IPS DF 4.7 (cell line): ENCODE data around the gene CCDC88C.

Experiments used
- DNase-seq: peaks from one replicate; pipeline ENCODE4 v3.0.0-alpha.2; 2013; ENCODE audit warnings: low spot score; ENCODE audit errors: extremely low read depth

The CCDC88C gene

DNA sequence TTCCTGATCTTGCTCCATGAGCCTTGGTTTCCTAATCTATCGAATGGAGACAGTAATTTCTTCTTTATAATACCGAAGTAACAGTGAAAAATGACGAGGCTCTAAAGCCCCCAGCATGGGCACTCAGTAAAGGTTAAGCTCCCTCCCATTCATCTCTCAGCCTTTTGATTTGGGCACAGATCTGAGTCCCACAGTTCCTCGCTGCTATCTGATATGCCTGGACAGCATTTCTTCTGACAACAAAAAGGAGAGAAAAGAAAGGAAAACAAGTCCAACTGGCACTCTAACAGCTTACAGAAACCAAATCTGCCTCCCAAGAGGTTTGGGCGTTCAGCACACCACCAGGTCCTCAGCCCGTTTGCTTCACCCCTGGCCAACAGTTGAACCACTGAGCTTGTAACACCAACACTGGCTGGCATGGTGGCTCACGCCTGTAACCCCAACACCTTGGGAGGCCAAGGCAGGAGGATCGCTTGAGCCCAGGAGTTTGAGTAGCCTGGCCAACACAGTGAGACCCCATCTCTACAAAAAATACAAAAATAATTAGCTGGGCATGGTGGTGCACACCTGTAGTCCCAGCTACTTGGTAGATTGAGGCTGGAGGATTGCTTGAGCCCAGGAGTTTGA lies 19.5 kb downstream of the CCDC88C start:
- DNase-seq = no peak

DNA sequence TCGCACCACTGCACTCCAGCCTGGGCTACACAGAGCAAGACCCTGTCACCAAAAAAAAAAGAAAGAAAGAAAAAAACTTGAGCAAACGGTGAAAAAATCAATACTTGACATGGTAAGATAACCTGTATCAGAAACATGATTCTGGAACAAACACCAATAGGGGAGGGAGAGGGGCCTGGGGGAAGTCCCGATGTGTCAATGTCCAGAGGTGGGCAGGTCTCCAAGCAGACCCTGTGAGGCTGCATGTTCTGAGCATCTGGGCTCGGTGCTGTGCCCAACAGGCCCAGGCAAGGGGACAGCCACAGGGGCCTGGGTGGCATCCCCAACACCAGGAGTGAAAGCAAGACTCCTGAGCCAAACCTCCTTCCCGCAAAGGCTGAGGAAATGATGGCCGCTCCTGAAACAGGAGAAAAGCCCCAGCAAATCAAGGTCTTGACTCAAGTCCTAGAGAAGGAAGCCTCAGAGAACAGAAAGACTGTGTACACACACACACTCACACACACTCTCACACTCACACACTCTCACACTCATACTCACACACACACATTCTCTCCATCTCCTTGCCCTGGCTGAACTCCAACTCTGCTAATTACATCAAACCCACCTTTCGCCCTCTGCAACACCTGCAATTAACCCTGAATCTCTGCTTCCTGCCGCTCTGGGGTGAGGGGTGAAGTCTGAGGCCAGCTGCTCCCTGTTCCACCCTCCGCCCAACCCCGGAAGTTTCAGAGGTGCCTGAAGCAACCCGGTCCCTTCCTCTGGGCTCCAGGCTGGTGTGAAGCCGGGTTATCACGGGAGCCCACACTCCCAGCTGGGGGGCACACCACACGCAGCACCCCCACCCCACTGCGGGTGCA lies 20.4 kb downstream of the CCDC88C start:
- no peak for DNase-seq

DNA sequence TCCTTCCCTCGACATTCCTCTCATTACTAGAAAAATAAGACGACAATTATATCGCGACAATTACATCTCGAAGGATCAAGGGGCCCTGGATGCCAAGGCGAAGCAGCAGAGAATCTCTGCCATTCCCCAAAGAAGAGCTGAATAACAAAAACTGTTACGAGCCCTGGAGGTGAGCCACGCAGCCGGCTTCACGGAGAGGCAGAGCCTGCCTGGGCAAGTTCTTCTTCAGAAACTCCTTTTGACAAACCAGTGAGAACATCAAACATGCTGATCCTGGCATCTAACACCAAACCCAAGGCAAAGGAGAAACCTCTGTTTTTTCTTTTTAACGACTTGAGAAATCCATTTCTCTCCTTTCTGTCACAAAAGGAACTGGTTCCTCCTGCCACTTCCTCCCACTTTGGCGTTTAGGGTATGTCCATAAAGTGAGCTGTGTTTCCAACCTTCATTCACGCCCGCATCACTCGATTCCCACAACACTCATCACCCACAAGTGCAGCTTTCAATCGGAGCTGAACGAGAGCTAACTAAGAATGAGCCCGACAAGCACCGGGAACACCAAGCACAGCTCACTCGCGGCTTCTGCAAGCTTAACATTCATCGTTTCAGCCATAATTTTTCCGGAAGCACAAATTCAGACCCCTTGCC lies 21.5 kb downstream of the CCDC88C start:
- no peak for DNase-seq

DNA sequence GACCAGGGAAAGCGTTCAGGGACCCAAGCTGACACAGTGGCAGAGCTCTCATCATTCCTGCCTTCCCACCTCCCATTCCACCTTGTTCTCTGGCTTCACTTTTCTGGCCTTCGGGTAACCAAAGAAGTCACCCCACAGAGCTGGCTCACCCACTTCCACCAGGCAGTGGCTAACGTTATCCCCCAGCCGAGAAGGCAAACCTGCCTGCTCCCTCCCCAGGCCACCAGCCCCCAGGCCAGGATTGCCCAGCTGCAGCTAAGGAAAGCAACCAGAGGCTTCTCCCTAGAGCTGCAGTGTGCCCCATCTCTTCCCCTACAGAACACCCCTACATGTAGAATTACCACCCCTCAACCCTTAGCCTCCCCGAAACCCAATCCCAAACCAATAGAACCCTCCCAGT lies 22.2 kb downstream of the CCDC88C start:
- no peak for DNase-seq

DNA sequence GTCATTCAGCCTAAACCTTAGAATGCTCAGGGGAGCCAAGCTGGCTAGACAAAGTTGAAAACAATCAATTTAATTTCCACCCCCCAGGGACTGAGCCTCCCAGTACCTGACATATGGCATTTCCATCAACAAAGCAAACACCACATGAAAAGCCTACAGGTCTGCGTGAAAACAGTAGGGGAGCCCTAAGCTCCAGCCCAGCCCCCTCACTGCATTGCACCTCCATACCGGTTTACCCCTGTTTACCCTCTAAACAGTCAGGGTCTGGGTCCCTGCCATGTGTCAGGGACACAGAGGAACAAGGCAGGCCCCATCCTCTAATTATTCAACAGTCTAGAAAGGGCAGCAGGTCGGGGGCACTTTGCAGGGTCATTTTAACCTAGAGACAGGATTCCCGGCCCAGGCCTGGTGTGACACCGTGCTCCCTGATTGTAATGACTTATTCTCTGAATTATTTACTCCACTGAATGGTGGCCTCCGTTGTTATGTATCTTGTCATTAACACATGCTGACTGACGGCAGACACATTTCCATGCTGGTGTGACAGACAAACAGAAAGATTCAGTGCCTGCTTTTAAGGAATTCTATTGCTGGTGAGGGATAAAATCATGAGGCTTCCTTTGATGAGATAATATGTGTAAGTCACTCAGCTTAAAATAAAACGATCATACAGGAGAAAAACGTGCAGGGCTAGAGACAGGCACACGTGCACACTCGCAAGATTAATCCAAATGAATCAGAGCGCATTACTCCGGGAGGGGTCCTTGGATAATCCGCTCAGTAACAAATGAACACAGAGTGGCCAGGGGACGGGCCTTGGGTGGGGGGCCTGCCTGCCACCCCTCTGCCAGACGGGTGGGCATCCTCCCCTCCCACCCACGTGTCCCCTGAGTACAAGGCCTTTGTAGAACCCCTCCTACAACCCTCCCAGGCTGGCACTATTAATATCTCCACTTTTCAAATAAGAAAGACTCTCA lies 23.2 kb downstream of the CCDC88C start:
- DNase-seq = no peak

DNA sequence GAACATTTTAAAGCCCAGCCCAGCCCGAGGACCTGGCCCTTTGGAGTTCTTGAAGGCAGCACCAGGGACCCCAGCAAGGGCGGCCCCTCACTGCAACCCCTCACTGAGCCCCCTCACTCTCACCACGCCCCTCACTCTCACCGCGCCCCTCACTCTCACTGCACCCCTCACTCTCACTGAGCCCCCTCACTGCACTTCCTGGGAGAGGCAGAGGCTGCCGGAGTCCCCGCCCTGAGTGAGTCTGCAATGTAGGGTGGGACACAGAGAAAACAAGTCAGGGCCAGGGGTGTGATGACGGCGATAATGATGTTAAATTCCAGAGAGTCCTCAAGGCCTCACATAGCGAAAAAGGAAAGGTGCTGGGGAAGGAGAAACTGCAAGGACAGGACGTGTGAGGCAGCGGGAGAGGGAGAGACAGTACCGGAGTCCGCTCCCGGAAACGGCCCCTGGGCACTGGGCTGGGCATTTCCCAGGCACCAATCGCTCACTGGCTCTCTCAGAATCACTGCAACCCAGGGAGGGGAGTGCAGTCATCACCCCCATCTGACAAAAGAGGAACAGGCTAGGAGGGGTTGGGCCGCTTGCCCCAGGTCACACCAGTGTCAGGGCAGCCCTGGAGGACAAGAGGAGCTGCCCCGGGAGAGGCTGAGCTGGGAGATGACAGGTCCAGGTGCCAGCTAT lies 24.9 kb downstream of the CCDC88C start:
- DNase-seq = no peak

DNA sequence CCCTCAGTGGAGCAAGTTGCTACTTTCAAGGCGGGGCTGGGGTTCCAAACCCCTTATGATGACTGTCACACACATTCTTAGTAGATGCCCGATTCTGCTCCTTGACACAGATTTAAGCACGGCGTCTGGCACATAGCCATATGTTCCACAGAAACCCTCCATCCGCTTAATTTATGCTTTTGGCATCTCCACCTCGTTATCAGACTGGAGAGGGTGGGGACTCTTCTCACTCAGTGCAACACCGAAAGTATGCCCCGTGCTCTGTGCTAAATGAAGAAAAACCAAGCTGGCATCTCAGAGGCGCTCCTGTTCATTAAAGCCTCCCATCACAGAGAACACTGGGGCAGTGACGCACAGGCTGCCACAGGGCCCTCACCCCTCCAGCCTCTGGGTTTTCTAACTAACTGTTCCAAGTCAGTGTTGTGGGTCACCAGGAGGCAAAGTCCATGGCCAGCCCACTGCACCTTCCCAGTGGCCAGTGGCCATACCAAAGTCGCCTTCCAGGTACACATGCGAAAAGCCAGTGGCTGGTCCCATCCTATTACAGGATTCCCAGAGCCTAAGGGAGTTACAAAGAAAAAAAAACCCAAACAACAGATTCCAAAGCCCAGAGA lies 27.3 kb downstream of the CCDC88C start:
- DNase-seq = no peak

DNA sequence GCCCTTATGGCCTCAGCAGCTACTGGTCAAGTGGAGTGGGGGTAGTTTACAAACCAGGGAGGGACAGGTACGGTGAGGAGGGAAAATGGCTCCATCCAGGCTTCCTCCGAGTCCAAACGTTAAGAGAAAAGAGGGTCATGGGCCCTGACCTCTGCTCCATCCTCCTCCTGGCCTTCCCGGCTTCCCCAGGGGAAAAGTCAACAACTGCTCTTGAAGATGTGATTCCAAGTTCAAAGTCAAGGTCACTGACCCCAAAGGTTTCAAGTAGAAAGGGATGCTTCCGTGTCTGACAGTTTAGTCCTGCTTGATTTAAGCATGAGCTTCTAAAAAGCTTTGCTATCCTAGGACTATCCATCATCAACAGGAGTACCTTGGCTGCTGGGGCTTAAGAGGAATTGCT lies 28.5 kb downstream of the CCDC88C start:
- no peak for DNase-seq

DNA sequence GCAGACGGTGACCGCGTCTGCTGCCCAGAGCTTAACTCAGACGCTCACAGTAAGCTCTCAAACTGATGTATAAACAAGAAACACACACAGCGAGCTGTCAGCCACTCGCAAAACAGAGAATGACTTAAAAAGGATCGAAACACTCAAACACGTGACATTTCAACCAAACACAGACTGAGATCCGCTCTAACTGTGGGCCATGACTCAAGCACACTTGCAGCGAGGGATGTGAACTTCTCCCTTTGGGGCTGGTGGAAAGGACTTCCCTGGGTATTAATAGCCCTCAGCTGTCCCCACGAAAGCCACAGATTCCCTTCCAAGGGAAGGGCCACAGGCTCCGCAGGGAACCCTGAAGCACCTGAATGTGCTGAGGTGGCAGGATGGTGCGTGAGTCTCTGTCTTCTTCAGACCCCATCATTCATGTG lies 29.1 kb downstream of the CCDC88C start:
- DNase-seq = no peak

DNA sequence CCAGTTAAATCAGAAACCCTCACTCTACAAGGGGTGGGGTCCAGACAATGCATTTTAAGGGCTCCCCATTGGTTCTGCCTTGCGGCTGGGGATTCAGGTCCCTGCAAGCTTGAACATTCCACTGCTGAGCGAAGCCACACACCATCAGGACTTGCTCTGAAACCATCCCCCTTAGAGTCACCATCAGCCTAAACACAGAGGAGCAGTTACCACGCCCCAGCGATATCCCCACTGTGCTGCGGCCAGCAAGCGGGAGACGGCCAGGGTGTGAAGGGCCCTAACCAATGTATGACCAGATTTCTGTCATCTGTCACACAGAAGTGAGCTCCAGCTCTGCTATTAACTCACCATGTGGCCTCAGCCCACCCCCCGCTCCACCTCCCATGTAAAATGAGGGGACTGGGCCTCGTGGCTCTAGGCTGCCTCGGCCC lies 29.7 kb downstream of the CCDC88C start:
- no peak for DNase-seq

DNA sequence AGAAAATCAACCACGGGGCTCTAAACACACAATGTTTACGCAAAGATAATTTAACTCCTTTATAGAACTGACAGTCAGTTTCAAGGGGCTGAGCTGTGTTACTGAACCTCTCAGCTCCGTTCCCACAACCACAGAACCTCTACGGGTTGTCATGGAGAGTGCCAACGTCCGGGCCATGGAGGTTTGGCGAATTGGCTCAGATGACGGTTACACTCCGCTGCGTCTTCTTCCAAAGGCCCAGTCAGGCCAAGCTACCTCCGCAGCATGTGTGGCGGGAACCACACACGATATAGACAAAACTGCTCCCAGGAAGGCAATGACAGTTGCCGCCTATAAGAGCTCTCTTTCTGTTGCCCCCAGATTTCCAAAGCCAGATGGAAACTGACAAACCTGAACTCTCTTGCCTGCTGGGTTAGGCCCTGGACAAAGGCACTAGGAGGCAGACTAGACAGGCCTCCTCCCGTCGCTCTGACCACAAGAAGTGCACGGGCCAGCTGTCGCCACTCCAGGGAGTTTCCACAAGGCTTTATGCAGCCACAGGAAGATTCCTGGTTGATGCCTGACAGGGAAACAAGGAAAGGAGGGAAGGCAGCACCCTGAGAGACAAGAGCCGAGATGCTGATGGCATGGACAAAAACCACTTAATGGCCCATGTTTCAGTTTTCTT lies 30.3 kb downstream of the CCDC88C start:
- no peak for DNase-seq

DNA sequence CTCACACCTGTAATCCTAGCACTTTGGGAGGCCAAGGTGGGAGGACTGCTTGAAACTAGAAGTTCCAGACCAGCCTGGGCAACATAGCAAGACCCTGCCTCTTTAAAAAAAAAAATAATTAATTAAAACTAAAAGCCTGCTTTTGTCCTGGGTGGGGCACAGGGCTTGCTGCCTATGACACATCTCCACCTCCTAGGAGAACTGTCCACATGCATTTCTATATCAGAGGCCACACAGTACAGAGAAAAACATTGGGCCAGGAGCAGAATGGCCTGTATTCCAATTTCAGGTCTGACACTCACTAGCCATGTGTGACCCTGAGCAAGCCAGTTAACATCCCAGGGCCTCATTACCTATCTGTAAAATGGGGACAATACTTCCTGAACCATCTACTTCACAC lies 31.9 kb downstream of the CCDC88C start:
- no peak for DNase-seq

DNA sequence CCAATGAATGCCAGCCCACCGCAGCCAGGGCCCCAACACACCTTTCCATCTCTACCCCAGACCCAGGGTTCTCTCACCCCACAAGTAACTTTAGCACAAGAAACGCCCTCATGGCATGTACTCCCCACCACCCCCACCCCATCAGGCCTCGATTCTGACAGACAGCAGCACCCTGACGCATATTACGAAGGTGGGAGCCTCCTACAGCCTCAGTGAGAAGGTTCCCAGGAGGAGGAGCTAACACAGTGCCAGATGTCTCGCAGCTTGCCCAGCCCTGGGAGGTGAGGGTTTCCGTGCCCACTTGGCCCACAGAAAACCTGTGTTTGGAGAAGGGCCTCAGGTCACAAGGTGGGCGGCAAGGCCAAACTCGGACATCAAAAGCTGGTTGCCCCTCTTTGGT lies 32.4 kb downstream of the CCDC88C start:
- DNase-seq = no peak

DNA sequence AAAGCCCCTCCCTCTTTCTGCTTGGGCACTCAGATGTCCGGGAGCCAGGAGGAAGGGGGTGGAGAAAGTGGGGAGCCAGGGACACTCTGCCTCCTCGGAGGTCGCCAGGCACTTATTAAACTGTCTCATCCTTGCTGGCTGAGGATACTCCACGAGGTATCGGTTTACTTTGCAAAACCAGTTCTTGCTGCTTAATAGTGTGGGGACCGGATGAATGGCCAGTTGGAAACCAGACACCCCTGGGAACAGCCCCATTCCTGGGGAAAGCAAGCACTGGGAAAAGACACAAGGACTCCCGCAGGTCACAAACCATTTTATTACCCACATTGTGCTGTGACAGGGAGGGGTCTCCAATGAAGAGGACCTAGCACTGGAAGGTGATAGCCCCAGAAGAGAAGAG lies 34.2 kb downstream of the CCDC88C start:
- DNase-seq = no peak

DNA sequence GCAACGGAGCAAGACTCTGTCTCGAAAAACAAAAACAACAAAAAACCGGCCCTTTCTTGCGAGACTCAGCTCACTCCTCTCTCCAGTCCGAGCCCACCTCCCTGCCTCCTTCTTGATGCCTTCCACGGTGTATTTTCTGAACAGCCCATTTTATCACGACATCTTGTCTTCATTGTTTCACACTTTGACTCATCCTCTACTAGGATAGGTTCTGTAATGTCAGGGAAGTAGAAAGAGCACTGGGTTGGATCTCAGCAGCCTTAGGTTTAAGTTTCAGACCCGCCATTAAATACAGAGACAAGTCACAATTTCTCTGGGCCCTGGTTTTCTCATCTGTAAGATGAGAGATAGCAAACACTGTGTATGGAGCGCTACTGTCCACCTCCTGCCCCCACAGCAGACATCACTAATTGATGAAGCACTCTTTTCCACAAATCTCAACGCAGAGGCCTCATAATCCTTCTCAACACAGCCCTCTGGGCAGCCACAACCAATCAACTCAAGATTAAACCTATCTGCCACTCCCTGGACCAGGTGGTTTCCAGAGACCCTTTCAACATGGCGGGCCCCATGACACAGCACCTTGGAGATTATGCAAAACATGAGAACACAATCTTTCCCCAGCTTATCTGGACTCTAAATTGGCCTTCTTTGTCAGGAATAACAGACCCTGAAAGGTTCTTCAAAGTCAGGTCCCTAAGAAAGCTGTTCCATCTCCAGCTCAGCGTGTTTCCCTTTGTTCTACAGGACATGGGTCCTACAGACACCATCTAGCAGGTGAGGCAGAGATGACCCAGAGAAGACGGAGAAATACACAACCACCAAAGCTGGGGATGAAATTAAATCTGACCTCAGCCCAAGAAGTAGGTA lies 35.6 kb downstream of the CCDC88C start:
- no peak for DNase-seq

DNA sequence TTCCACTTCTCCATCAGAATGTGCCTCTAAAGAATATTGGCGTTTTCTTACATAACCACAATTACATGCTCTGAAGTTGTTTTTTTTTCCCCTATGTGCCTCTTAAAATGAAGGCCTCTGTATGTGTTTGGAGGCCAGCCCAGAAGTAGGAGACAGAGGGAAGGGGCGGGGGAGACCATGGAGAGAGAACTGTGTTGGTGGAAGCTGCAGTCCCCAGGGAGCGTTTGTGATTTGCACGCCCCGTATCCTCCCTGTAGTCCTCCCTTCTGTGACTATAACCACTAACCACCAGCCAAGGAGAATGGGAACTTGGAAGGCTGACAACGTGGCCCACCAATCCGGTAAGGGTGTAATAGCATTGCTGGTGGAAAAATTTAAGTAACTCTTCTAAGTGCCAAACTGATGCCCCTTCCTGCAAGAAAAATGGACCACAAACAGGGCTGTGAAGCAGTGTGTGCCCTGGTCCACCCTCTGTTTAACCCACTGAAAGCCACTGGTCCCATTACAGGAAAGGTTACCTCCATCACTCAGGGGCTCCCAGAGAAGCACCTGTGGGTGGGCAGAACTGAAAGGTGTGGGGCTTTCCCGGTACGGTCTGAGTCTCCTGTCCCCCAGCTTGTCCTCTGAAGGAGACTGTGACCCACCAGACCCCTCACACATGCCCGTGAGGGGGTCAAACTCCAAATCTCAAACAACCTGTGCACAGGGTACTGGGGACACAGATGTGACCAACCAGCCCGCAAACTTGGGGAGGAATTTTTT lies 36.8 kb downstream of the CCDC88C start:
- DNase-seq = no peak

DNA sequence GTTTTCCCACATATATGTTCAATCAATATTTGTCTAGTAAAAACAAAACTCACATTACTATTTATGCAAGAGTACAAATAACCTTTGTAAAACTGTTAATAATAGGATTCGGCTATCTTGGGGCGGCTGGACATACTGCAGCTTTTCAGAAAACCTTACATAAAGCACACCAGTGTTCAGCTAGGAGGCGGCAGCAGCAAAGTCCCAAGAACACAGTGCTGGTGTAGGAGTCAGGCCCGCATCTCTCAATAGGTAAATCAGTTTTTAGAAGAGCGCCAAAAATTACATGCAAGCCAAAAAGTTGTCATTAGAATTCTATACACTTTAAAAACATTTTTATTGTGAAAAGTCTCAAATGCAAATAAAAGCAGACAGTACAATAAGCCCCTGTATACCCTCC lies 37.5 kb downstream of the CCDC88C start:
- no peak for DNase-seq

DNA sequence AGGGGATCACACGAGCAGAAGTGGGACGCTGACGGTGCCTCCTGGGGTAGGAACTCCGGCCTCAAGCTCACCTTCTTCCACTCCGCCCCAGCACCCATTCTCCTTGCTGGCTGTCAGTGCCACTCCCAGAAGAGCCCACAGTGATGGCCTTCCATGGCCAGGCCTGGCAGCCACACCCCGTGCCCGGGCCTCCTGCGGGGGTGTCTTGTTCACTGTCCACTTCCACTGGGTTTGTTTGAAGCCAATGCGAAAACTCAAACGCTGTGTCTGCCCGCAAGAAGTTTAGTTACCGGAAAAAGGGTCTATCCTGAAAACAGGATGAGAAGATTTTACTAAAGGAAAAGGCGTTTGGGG lies 38.1 kb downstream of the CCDC88C start:
- no peak for DNase-seq
